Tibial nerve (tissue), 4 donors: ENCODE measurements around the gene ADAMTS17.

Experiments used
- CTCF ChIP-seq, 5 experiments: fragments of 200-600 bp in 3 of 5; fragments of 450-650 bp in 2 of 5; sonication (generic) in 3 of 5; IDR thresholded peaks; one replicate each; pipeline ENCODE4 v1.5.1; 2016 to 2019; ENCODE audit warnings: antibody characterized with exemption in 5 of 5, mild to moderate bottlenecking in 3 of 5, moderate library complexity in 2 of 5
- EP300 ChIP-seq, 2 donors: sonication (generic); formaldehyde crosslinking; IDR thresholded peaks; one replicate each; pipeline ENCODE4 v1.6.1; 2017; ENCODE audit warnings: antibody characterized with exemption in 2 of 2, mild to moderate bottlenecking in 1 of 2
- POLR2A ChIP-seq, 2 donors: fragments of 450-650 bp; IDR thresholded peaks; one replicate each; pipeline ENCODE4 v1.6.1; 2017; ENCODE audit warnings: antibody characterized with exemption in 2 of 2, mild to moderate bottlenecking in 2 of 2, moderate library complexity in 2 of 2

GRCh38 chr15:100308608-100309007 is 33.2 kb downstream of the ADAMTS17 start:
- TF ChIP-seq CTCF (IDR thresholded peaks at IDR 0.05), result no peak
- TF ChIP-seq POLR2A (IDR thresholded peaks at IDR 0.05), result no peak
- TF ChIP-seq EP300 (IDR thresholded peaks at IDR 0.05), result no peak
